Endothelial cell of umbilical vein (primary cell): ENCODE data around the gene GJC3. TPM values are rescaled to one million over a fixed set of nuclear protein-coding genes. Genes with fewer than 3 reads are reported as not detected.

Experiments used
- BruUV-seq: library from RNA; stranded (reverse); fragments of 400-500 nt; replicated peaks from 2 replicates; lab custom pipeline; 2021; lab: Mats Ljungman, UMichigan
- CTCF ChIA-PET: fragments of 300-600, 350-600 bp; sonication (Branson Sonifier 250); formaldehyde crosslinking; loops from one replicate; lab custom pipeline; 2021; ENCODE audit warnings: antibody characterized with exemption, inconsistent platforms; lab: Charles Lee
- POLR2A ChIA-PET: fragments of 300-600, 350-600 bp; sonication (Branson Sonifier 250); formaldehyde crosslinking; loops from one replicate; lab custom pipeline; 2021; ENCODE audit warnings: antibody characterized with exemption, inconsistent platforms; lab: Charles Lee
- DNase-seq: peaks from one replicate; pipeline ENCODE4 v3.0.0-alpha.2; 2011; ENCODE audit warnings: low read depth, low spot score
- FAIRE-seq: peaks from 2 replicates; lab custom pipeline; 2011; peaks lifted over from hg19 to GRCh38; lab: Jason Lieb, UNC
- H2AFZ ChIP-seq: 2 replicates; pipeline ENCODE4 v1.6.0; 2012; ENCODE audit warnings: low read depth, low read length, control low read depth, inconsistent platforms
- H3K27ac ChIP-seq: 2 replicates; pipeline ENCODE4 v1.5.1; 2011; ENCODE audit warnings: low read depth, mild to moderate bottlenecking, control low read depth, low read length, moderate library complexity; ENCODE audit not compliant: insufficient read depth
- H3K27me3 ChIP-seq, 2 experiments: 2 replicates each; pipeline versions ENCODE4 v1.6.0 to v1.6.1; 2011; ENCODE audit warnings: low read length in 2 of 2, mixed read lengths in 1 of 2; ENCODE audit not compliant: control insufficient read depth in 2 of 2, insufficient read depth in 2 of 2
- H3K36me3 ChIP-seq, 2 experiments: 2 replicates in 1 of 2; 3 replicates in 1 of 2; pipeline ENCODE4 v1.5.1; 2011; ENCODE audit warnings: low read length in 2 of 2, mild to moderate bottlenecking in 1 of 2, moderate library complexity in 1 of 2; ENCODE audit not compliant: control insufficient read depth in 2 of 2, insufficient read depth in 2 of 2; ENCODE audit errors: extremely low read depth in 1 of 2
- H3K4me1 ChIP-seq: 3 replicates; pipeline ENCODE4 v1.5.1; 2011; ENCODE audit warnings: mild to moderate bottlenecking, low read length; ENCODE audit not compliant: control insufficient read depth, insufficient read depth; ENCODE audit errors: extremely low read depth
- H3K4me2 ChIP-seq: 2 replicates; pipeline ENCODE4 v1.6.1; 2011; ENCODE audit warnings: low read length, control low read depth, mixed read lengths; ENCODE audit not compliant: insufficient read depth
- H3K4me3 ChIP-seq, 3 experiments: fragments of 200-600 bp in 1 of 3; sonication (generic), shearing (Covaris generic) in 1 of 3; replicated peaks in 1 of 3; 2 replicates each; pipeline ENCODE4 v1.5.1; 2011 to 2016; ENCODE audit warnings: control low read depth in 3 of 3, low read length in 3 of 3, mild to moderate bottlenecking in 2 of 3, inconsistent platforms in 1 of 3, low read depth in 1 of 3, moderate library complexity in 1 of 3; ENCODE audit not compliant: insufficient read depth in 1 of 3
- H3K79me2 ChIP-seq: 2 replicates; pipeline ENCODE4 v1.6.0; 2012; ENCODE audit warnings: low read length, inconsistent platforms; ENCODE audit not compliant: control insufficient read depth, insufficient read depth
- H3K9ac ChIP-seq: replicated peaks from 2 replicates; pipeline ENCODE3; 2011; ENCODE audit warnings: low read length, control low read depth; ENCODE audit not compliant: insufficient read depth; ENCODE audit errors: extremely low read depth
- H3K9me1 ChIP-seq: replicated peaks from 3 replicates; pipeline ENCODE4 v1.6.0; 2011; ENCODE audit warnings: mild to moderate bottlenecking, low read length; ENCODE audit not compliant: control insufficient read depth, insufficient read depth; ENCODE audit errors: extremely low read depth
- H3K9me3 ChIP-seq: replicated peaks from 2 replicates; pipeline ENCODE4 v1.5.1; 2012; ENCODE audit warnings: low read length, inconsistent platforms; ENCODE audit not compliant: control insufficient read depth, insufficient read depth
- H4K20me1 ChIP-seq: replicated peaks from 2 replicates; pipeline ENCODE3; 2011; ENCODE audit warnings: mild to moderate bottlenecking, low read length; ENCODE audit not compliant: control insufficient read depth, insufficient read depth; ENCODE audit errors: extremely low read depth
- EZH2 ChIP-seq: IDR thresholded peaks from 2 replicates; pipeline ENCODE4 v1.6.1; 2012; ENCODE audit warnings: borderline replicate concordance, low read depth, mild to moderate bottlenecking, moderate library complexity, low read length, inconsistent platforms; ENCODE audit not compliant: severe bottlenecking
- FOS ChIP-seq: IDR thresholded peaks from 2 replicates; pipeline ENCODE4 v1.6.1; 2011; ENCODE audit warnings: mild to moderate bottlenecking, low read length, moderate library complexity, borderline replicate concordance; ENCODE audit not compliant: insufficient read depth
- GATA2 ChIP-seq: IDR thresholded peaks from 2 replicates; pipeline ENCODE4 v1.7.0; 2011; ENCODE audit warnings: low read depth, mild to moderate bottlenecking, moderate library complexity, mixed read lengths, low read length; ENCODE audit not compliant: insufficient read length, insufficient read depth
- JUN ChIP-seq: IDR thresholded peaks from 2 replicates; pipeline ENCODE4 v1.6.1; 2011; ENCODE audit warnings: borderline replicate concordance, low read depth; ENCODE audit not compliant: insufficient read length, insufficient read depth
- MYC ChIP-seq: IDR thresholded peaks from one replicate; pipeline ENCODE4 v1.6.1; 2011; ENCODE audit warnings: mild to moderate bottlenecking, low read depth, low read length
- POLR2A ChIP-seq: IDR thresholded peaks from 2 replicates; pipeline ENCODE4 v1.6.1; 2012; ENCODE audit warnings: low read depth, mild to moderate bottlenecking, control low read depth, low read length
- POLR2AphosphoS5 ChIP-seq: IDR thresholded peaks from 2 replicates; pipeline ENCODE4 v1.6.1; 2012; ENCODE audit warnings: low read depth, mild to moderate bottlenecking, control low read depth, low read length, moderate library complexity; ENCODE audit not compliant: insufficient read depth
- dilution Hi-C: fragments of 300-500 bp; cut with MboI; formaldehyde crosslinking; loops from one replicate; pipeline ENCODE4 v1.15.0; 2019; ENCODE audit warnings: low sequenced_read_pairs; ENCODE audit not compliant: extremely low pct_ligation_motif_present
- intact Hi-C: fragments of 100-400 bp; cut with micrococcal nuclease; formaldehyde crosslinking; loops from one replicate; pipeline ENCODE4 v1.10.0; 2022
- polyA plus RNA-seq, 4 experiments: library from polyadenylated mRNA; depleted of rRNA in 3 of 4; stranded (reverse) in 3 of 4; unstranded in 1 of 4; fragments of >200 nt; gene quantifications; 2 replicates each; pipeline versions ENCODE4 v1.2.1 to v1.2.3, GENCODE V29; 2011 to 2012; ENCODE audit warnings: missing spikeins in 1 of 4
- total RNA-seq: library from RNA; stranded (reverse); gene quantifications from 2 replicates; pipeline ENCODE4 v1.2.3, GENCODE V29; 2021
- TF ChIP-seq, protein P1 (sequence below), 2 donors: IDR thresholded peaks; 1 replicate in 1 of 2; 2 replicates in 1 of 2; pipeline ENCODE4 v1.5.1; 2011; ENCODE audit warnings: low read length in 2 of 2, mild to moderate bottlenecking in 2 of 2, moderate library complexity in 2 of 2, control low read depth in 1 of 2, inconsistent platforms in 1 of 2, low read depth in 1 of 2; ENCODE audit not compliant: insufficient read depth in 1 of 2; ENCODE audit errors: extremely low read depth in 1 of 2
- TF ChIP-seq, protein P2 (sequence below): IDR thresholded peaks from 2 replicates; pipeline ENCODE4 v1.6.1; 2011; ENCODE audit not compliant: insufficient read depth, insufficient read length

The GJC3 gene
- total and polyA plus RNA-seq, 2 donors (not counting 3 experiments of a cell fraction or from before 2014, with no cell fraction given), result 0.28 TPM; not detected in 1

DNA sequence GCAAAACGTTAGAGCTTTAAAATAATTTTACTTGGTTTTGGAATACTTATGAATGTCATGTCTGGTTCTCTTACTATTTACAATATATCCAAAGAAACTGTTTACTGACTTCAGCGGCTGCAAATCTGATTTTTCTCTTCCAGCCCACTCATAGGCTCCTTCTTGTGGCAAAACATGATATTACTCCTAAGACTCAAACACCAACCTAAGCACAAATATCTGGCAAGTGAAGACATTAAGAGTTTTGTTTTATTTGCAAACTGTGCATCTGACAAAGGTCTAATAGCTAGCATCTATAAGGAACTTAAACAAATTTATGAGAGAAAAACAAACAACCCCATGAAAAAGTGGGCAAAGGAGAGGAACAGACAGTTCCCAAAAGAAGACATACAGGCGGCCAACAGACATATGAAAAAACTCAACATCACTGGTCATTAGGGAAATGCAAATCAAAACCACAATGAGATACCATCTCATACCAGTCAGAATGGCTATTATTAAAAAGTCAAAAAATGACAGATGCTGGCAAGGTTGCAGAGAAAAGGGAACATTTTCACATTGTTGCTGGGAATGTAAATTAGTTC is 20.3 kb upstream of the GJC3 start:
- no peak overlapping the region for H3K27ac ChIP-seq
- no peak overlapping the region for H3K9ac ChIP-seq
- no TSS peak for BruUV-seq
- no peaks in the 10 kb centered on the region for H3K4me1 ChIP-seq
- H3K4me3 ChIP-seq, result no peak overlapping the region
- H3K79me2 ChIP-seq, result no peaks in the 10 kb centered on the region
- FAIRE-seq (peak; percentile 78), DNase-seq (peak; percentile 56)
- dilution Hi-C loops (no loop called here), intact Hi-C loops (loop anchor here (1.0 kb wide), 1 partner anchor 36 kb away; no protein-coding TSS in a partner anchor)
- CTCF ChIA-PET, result interaction anchor here (0.8 to 1.4 kb wide), 4 partner anchors 20 to 37 kb away, joined by 3 to 8 read pairs (median 6); partner anchors contain the start of genes GJC3 and TRIM4
- no peaks in the 10 kb centered on the region for H3K36me3 ChIP-seq
- POLR2A ChIA-PET, result no interaction called here
- no peak overlapping the region for H2AFZ ChIP-seq
- H3K9me3 ChIP-seq, result no peaks in the 10 kb centered on the region
- H4K20me1 ChIP-seq, result no peaks in the 10 kb centered on the region
- TF ChIP-seq EZH2, result no peak
- TF ChIP-seq, protein P1, sequence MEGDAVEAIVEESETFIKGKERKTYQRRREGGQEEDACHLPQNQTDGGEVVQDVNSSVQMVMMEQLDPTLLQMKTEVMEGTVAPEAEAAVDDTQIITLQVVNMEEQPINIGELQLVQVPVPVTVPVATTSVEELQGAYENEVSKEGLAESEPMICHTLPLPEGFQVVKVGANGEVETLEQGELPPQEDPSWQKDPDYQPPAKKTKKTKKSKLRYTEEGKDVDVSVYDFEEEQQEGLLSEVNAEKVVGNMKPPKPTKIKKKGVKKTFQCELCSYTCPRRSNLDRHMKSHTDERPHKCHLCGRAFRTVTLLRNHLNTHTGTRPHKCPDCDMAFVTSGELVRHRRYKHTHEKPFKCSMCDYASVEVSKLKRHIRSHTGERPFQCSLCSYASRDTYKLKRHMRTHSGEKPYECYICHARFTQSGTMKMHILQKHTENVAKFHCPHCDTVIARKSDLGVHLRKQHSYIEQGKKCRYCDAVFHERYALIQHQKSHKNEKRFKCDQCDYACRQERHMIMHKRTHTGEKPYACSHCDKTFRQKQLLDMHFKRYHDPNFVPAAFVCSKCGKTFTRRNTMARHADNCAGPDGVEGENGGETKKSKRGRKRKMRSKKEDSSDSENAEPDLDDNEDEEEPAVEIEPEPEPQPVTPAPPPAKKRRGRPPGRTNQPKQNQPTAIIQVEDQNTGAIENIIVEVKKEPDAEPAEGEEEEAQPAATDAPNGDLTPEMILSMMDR (IDR thresholded peaks at IDR 0.05; ENCODE audit: extremely low read depth in 1 of 2, insufficient read depth in 1 of 2, low read depth in 1 of 2, low read length in 2 of 2), result peak; percentile 11 to 34
- no peak for TF ChIP-seq POLR2AphosphoS5
- no peak overlapping the region for H3K4me2 ChIP-seq
- peaks cover 3 to 4% of the 10 kb centered on the region in 2 experiments for H3K27me3 ChIP-seq
- H3K9me1 ChIP-seq, result no peaks in the 10 kb centered on the region

DNA sequence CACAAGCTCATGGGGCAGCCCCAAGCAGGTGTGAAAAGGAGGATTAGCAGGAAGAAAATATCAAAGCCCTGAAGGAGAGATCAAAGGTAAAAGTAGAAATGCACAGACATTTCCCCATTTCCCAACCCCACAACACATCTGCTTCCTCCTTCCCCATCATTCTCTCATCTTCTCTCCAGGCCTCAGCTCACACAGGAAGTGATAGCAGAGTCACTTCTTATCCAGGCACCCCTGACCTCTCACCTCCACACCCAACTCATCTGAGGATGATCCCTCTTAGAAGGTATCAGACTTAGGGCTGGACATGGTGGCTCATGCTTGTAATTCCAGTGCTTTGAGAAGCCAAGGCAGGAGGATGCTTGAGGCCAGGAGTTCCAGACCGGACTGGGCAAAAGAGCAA is 18.2 kb upstream of the GJC3 start:
- intact Hi-C loops, result no loop called here
- H3K9me1 ChIP-seq, result no peaks in the 10 kb centered on the region
- no peak overlapping the region for H3K9ac ChIP-seq
- H3K4me2 ChIP-seq, result no peak overlapping the region
- no peaks in the 10 kb centered on the region for H3K36me3 ChIP-seq
- H3K27ac ChIP-seq, result no peak overlapping the region
- dilution Hi-C loops, result no loop called here
- no peaks in the 10 kb centered on the region for H3K4me1 ChIP-seq
- H3K27me3 ChIP-seq, result peaks cover 3 to 7% of the 10 kb centered on the region in 2 experiments
- H3K79me2 ChIP-seq, result no peaks in the 10 kb centered on the region
- ChIA-PET CTCF (interaction anchor here (0.7 to 1.5 kb wide), 5 partner anchors 18 to 135 kb away, joined by 3 to 5 read pairs (median 3); partner anchors contain the start of gene GJC3), POLR2A (no interaction called here)
- FAIRE-seq, result no peak
- H3K9me3 ChIP-seq, result no peaks in the 10 kb centered on the region
- H4K20me1 ChIP-seq, result no peaks in the 10 kb centered on the region
- H2AFZ ChIP-seq, result no peak overlapping the region
- no peak overlapping the region for H3K4me3 ChIP-seq
- no peak for DNase-seq
- TF ChIP-seq EZH2 (no peak), JUN (no peak), POLR2AphosphoS5 (no peak), FOS (no peak), GATA2 (no peak), MYC (no peak), POLR2A (no peak)
- TF ChIP-seq, protein P1 (IDR thresholded peaks at IDR 0.05; ENCODE audit: extremely low read depth in 1 of 2, insufficient read depth in 1 of 2, low read depth in 1 of 2, low read length in 2 of 2), result no peak
- TF ChIP-seq, protein P2, sequence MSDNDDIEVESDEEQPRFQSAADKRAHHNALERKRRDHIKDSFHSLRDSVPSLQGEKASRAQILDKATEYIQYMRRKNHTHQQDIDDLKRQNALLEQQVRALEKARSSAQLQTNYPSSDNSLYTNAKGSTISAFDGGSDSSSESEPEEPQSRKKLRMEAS, result no peak
- no TSS peak for BruUV-seq
